HuH-7 (cell line): ENCODE results near the gene IFT81.

Experiments
- DNase-seq: peaks from one replicate; pipeline ENCODE4 v3.0.0; 2011; ENCODE audit warnings: low spot score

Gene IFT81

GRCh38 chr12:110157539-110157938, 33.4 kb downstream of the IFT81 start:
- DNase-seq = no peak

GRCh38 chr12:110159671-110160245, 35.6 kb downstream of the IFT81 start:
- no peak for DNase-seq

GRCh38 chr12:110165540-110166159, 41.5 kb downstream of the IFT81 start:
- DNase-seq = no peak

GRCh38 chr12:110168732-110169455, 44.7 kb downstream of the IFT81 start:
- no peak for DNase-seq

- no peak for DNase-seq
Observed at GRCh38 chr12:110170535-110171185, 46.5 kb downstream of the IFT81 start.

GRCh38 chr12:110171186-110171538, 47.0 kb downstream of the IFT81 start:
- DNase-seq = no peak

GRCh38 chr12:110171636-110172035, 47.5 kb downstream of the IFT81 start:
- DNase-seq = no peak

- DNase-seq = no peak
Observed at GRCh38 chr12:110174373-110174996, 50.3 kb downstream of the IFT81 start.

GRCh38 chr12:110175201-110175600, 51.0 kb downstream of the IFT81 start:
- DNase-seq = no peak

GRCh38 chr12:110176745-110177144, 52.6 kb downstream of the IFT81 start:
- no peak for DNase-seq

- DNase-seq = no peak
Observed at GRCh38 chr12:110179291-110179690, 55.1 kb downstream of the IFT81 start.

GRCh38 chr12:110180591-110181005, 56.4 kb downstream of the IFT81 start:
- no peak for DNase-seq

GRCh38 chr12:110182281-110182680, 58.1 kb downstream of the IFT81 start:
- DNase-seq = no peak

GRCh38 chr12:110183386-110183785, 59.2 kb downstream of the IFT81 start:
- no peak for DNase-seq

GRCh38 chr12:110185626-110186025, 61.5 kb downstream of the IFT81 start:
- no peak for DNase-seq

- no peak for DNase-seq
Observed at GRCh38 chr12:110186059-110186458, 61.9 kb downstream of the IFT81 start.

- no peak for DNase-seq
Observed at GRCh38 chr12:110193196-110193595, 69.0 kb downstream of the IFT81 start.

- no peak for DNase-seq
Observed at GRCh38 chr12:110197003-110197402, 72.8 kb downstream of the IFT81 start.

GRCh38 chr12:110198386-110198785, 74.2 kb downstream of the IFT81 start:
- DNase-seq = no peak

GRCh38 chr12:110199339-110200123, 75.4 kb downstream of the IFT81 start:
- no peak for DNase-seq

GRCh38 chr12:110200124-110200417, 75.9 kb downstream of the IFT81 start:
- no peak for DNase-seq

GRCh38 chr12:110201995-110202394, 77.8 kb downstream of the IFT81 start:
- DNase-seq = no peak
